Measurements from ENCODE around the gene SCFD1. TPM values are rescaled to one million over a fixed set of nuclear protein-coding genes. Genes with fewer than 3 reads are reported as not detected.
"Not testable (repeated sequence)": the region's sequence is repeated elsewhere in the genome, so short reads cannot be mapped to it uniquely, and the experiment has no call there.

The SCFD1 gene
- total RNA-seq (10 to 100 TPM; 74.5 to 85.7 TPM), polyA plus RNA-seq (ENCODE audit: insufficient read length in 6 of 6) (10 to 100 TPM; 84.8 to 99.2 (median 91.9) TPM)
- long read RNA-seq, donor 1, transcript SCFD1-209 (2 exons, 574 nt): minor isoform, 5 of 19 reads
- long read RNA-seq, donor 1, transcript SCFD1-218 (4 exons, 428 nt): minor isoform, 5 of 19 reads
- long read RNA-seq, donor 1, transcript SCFD1-203 (25 exons, 2,359 nt): major isoform, 7 of 19 reads
- long read RNA-seq, donor 1, partial matches to known transcripts: 0 of 19 reads
- long read RNA-seq, donor 1, other reads (novel, unspliced or antisense): 0 of 19 reads
- long read RNA-seq, donor 2, transcript SCFD1-203 (25 exons, 2,359 nt): major isoform, 5 of 8 reads
- long read RNA-seq, donor 2, partial matches to known transcripts: 0 of 8 reads
- long read RNA-seq, donor 2, other reads (novel, unspliced or antisense): 0 of 8 reads
- long read RNA-seq, donor 3, transcript SCFD1-203 (25 exons, 2,359 nt): major isoform, 5 of 12 reads
- long read RNA-seq, donor 3, partial matches to known transcripts: 0 of 12 reads
- long read RNA-seq, donor 3, other reads (novel, unspliced or antisense): 0 of 12 reads
- long read RNA-seq, donor 4, partial matches to known transcripts: 5 of 14 reads
- long read RNA-seq, donor 4, other reads (novel, unspliced or antisense): 4 of 14 reads
- long read RNA-seq, donor 5, transcript SCFD1-218 (4 exons, 428 nt): minor isoform, 5 of 20 reads
- long read RNA-seq, donor 5, transcript SCFD1-203 (25 exons, 2,359 nt): major isoform, 7 of 20 reads
- long read RNA-seq, donor 5, partial matches to known transcripts: 0 of 20 reads
- long read RNA-seq, donor 5, other reads (novel, unspliced or antisense): 0 of 20 reads
- long read RNA-seq, donor 6, transcript SCFD1-203 (25 exons, 2,359 nt): major isoform, 6 of 10 reads
- long read RNA-seq, donor 6, partial matches to known transcripts: 0 of 10 reads
- long read RNA-seq, donor 6, other reads (novel, unspliced or antisense): 0 of 10 reads
- long read RNA-seq, donor 7, partial matches to known transcripts: 0 of 10 reads
- long read RNA-seq, donor 7, other reads (novel, unspliced or antisense): 0 of 10 reads
- long read RNA-seq, donor 8, transcript SCFD1-203 (25 exons, 2,359 nt): major isoform, 6 of 12 reads
- long read RNA-seq, donor 8, partial matches to known transcripts: 0 of 12 reads
- long read RNA-seq, donor 8, other reads (novel, unspliced or antisense): 0 of 12 reads
- long read RNA-seq, donor 9: 0 reads
- long read RNA-seq, donor 10, partial matches to known transcripts: 1 of 3 reads
- long read RNA-seq, donor 10, other reads (novel, unspliced or antisense): 1 of 3 reads
- long read RNA-seq, donor 11, transcript SCFD1-203 (25 exons, 2,359 nt): major isoform, 9 of 17 reads
- long read RNA-seq, donor 11, partial matches to known transcripts: 0 of 17 reads
- long read RNA-seq, donor 11, other reads (novel, unspliced or antisense): 0 of 17 reads
- long read RNA-seq, donor 12, transcript SCFD1-203 (25 exons, 2,359 nt): major isoform, 5 of 9 reads
- long read RNA-seq, donor 12, partial matches to known transcripts: 0 of 9 reads
- long read RNA-seq, donor 12, other reads (novel, unspliced or antisense): 0 of 9 reads

- no peaks in the 10 kb centered on the region for H3K9me3 ChIP-seq
- peaks cover 18 to 47% of the 10 kb centered on the region in 2 donors for H3K4me1 ChIP-seq
- no peak for TF ChIP-seq CTCF (IDR thresholded peaks at IDR 0.05)
- peak within 1 kb of the TSS; percentile 58 to 69 for H3K4me3 ChIP-seq
- intact Hi-C loops (cut with DNase I): no loop called here
- ATAC-seq (peak; percentile 99), DNase-seq (peak; percentile 88 to 99 (median 96))
- no peaks in the 10 kb centered on the region for H3K27me3 ChIP-seq
- peaks cover 0 to 1% of the 10 kb centered on the region in 2 donors for H3K36me3 ChIP-seq
- H3K27ac ChIP-seq: peak within 1 kb of the TSS; percentile 86 to 96
Measured at GRCh38 chr14:30621940-30622830, at the start of gene SCFD1. Gene SCFD1 (plus strand): TSS chr14:30622319. CDS start chr14:30622339, 20 bp downstream.

- Histone ChIP-seq H3K4me1 (no peaks in the 10 kb centered on the region), H3K9me3 (no peaks in the 10 kb centered on the region), H3K27me3 (no peaks in the 10 kb centered on the region), H3K27ac (no peak overlapping the region), H3K36me3 (no peaks in the 10 kb centered on the region), H3K4me3 (no peak overlapping the region)
- no peak for ATAC-seq
- intact Hi-C loops (cut with DNase I): no loop called here
- DNase-seq: no peak
- TF ChIP-seq CTCF (IDR thresholded peaks at IDR 0.05): no peak
Measured at GRCh38 chr14:30572771-30573170, 49.3 kb upstream of the SCFD1 start.

- Histone ChIP-seq H3K36me3 (no peaks in the 10 kb centered on the region), H3K4me1 (no peaks in the 10 kb centered on the region), H3K9me3 (no peaks in the 10 kb centered on the region), H3K27me3 (no peaks in the 10 kb centered on the region), H3K27ac (no peak overlapping the region), H3K4me3 (no peak overlapping the region)
- intact Hi-C loops (cut with DNase I): no loop called here
- no peak for TF ChIP-seq CTCF (IDR thresholded peaks at IDR 0.05)
- DNase-seq: no peak
- ATAC-seq: no peak
Measured at GRCh38 chr14:30573226-30573814, 48.8 kb upstream of the SCFD1 start.

- no peaks in the 10 kb centered on the region for H3K36me3 ChIP-seq
- ATAC-seq: no peak
- intact Hi-C loops (cut with DNase I): no loop called here
- no peak for TF ChIP-seq CTCF (IDR thresholded peaks at IDR 0.05)
- DNase-seq: no peak
- H3K27ac ChIP-seq: no peak overlapping the region
- H3K4me3 ChIP-seq: no peak overlapping the region
- H3K27me3 ChIP-seq: no peaks in the 10 kb centered on the region
- H3K4me1 ChIP-seq: no peaks in the 10 kb centered on the region
- no peaks in the 10 kb centered on the region for H3K9me3 ChIP-seq
Measured at GRCh38 chr14:30573966-30574365, 48.2 kb upstream of the SCFD1 start.

- H3K27ac ChIP-seq; H3K4me1 ChIP-seq; ATAC-seq; H3K36me3 ChIP-seq; DNase-seq; H3K27me3 ChIP-seq; H3K4me3 ChIP-seq; H3K9me3 ChIP-seq; intact Hi-C loops (cut with DNase I): not testable (repeated sequence)
Measured at GRCh38 chr14:30574777-30575176, 47.3 kb upstream of the SCFD1 start.

GRCh38 chr14:30576333-30576732 lies 45.8 kb upstream of the SCFD1 start:
- intact Hi-C loops (cut with DNase I); DNase-seq; H3K9me3 ChIP-seq; H3K36me3 ChIP-seq; H3K27ac ChIP-seq; ATAC-seq; H3K27me3 ChIP-seq; H3K4me3 ChIP-seq; H3K4me1 ChIP-seq: not testable (repeated sequence)

Data from left lung (tissue), 14 donors.